GM12878 (cell line): Measurements from ENCODE around the gene ARL3. TPM values are rescaled to one million over a fixed set of nuclear protein-coding genes. Genes with fewer than 3 reads are reported as not detected.

ENCODE experiments used
- BMI1 ChIP-seq: fragments of 450-650 bp; IDR thresholded peaks from 2 replicates; pipeline ENCODE4 v1.6.1; 2016; ENCODE audit warnings: mild to moderate bottlenecking, moderate library complexity, borderline replicate concordance
- CHD4 ChIP-seq: fragments of 200-600 bp; sonication (generic); IDR thresholded peaks from 2 replicates; pipeline ENCODE4 v1.6.1; 2016; ENCODE audit warnings: mild to moderate bottlenecking
- DPF2 ChIP-seq: fragments of 450-650 bp; IDR thresholded peaks from 2 replicates; pipeline ENCODE4 v1.6.1; 2017; ENCODE audit warnings: mild to moderate bottlenecking
- E2F4 ChIP-seq: IDR thresholded peaks from 2 replicates; pipeline ENCODE4 v1.6.1; 2012; ENCODE audit warnings: low read depth, low read length, improper control_type of control experiment
- E2F8 ChIP-seq: fragments of 450-650 bp; IDR thresholded peaks from 2 replicates; pipeline ENCODE4 v1.6.1; 2018; ENCODE audit warnings: mild to moderate bottlenecking, low read depth, moderate library complexity; ENCODE audit not compliant: partially characterized antibody
- EGR1 ChIP-seq, 2 experiments: IDR thresholded peaks; 1 replicate in 1 of 2; 2 replicates in 1 of 2; pipeline ENCODE4 v1.6.1; 2011 to 2012; ENCODE audit warnings: low read depth in 2 of 2, low read length in 2 of 2, borderline replicate concordance in 1 of 2, mild to moderate bottlenecking in 1 of 2, moderate library complexity in 1 of 2
- FOXK2 ChIP-seq: fragments of 450-650 bp; IDR thresholded peaks from 2 replicates; pipeline ENCODE4 v1.6.1; 2017; ENCODE audit warnings: mild to moderate bottlenecking, moderate library complexity
- GATAD2B ChIP-seq: fragments of 450-650 bp; conservative IDR thresholded peaks from 2 replicates; pipeline ENCODE4 v1.6.1; 2017; ENCODE audit warnings: low read depth, mild to moderate bottlenecking, moderate library complexity
- JUNB ChIP-seq: IDR thresholded peaks from 2 replicates; pipeline ENCODE4 v1.6.1; 2016; ENCODE audit warnings: antibody characterized with exemption, mild to moderate bottlenecking
- MEF2A ChIP-seq: IDR thresholded peaks from 2 replicates; pipeline ENCODE4 v1.6.1; 2011; ENCODE audit warnings: low read depth, mild to moderate bottlenecking, low read length, moderate library complexity; ENCODE audit not compliant: insufficient read depth
- MYB ChIP-seq: fragments of 150-350 bp; IDR thresholded peaks from 2 replicates; pipeline ENCODE4 v1.6.1; 2014; ENCODE audit warnings: mild to moderate bottlenecking, low read depth, low read length, borderline replicate concordance
- PAX8 ChIP-seq: fragments of 450-650 bp; IDR thresholded peaks from 2 replicates; pipeline ENCODE4 v1.6.1; 2017; ENCODE audit warnings: mild to moderate bottlenecking, moderate library complexity
- PML ChIP-seq: IDR thresholded peaks from 2 replicates; pipeline ENCODE4 v1.6.1; 2012; ENCODE audit warnings: low read length, inconsistent platforms
- POLR2AphosphoS5 ChIP-seq: IDR thresholded peaks from 2 replicates; pipeline ENCODE4 v1.6.1; 2011; ENCODE audit warnings: mild to moderate bottlenecking, low read length, inconsistent platforms
- RAD21 ChIP-seq: IDR thresholded peaks from 2 replicates; pipeline ENCODE4 v1.6.1; 2011; ENCODE audit warnings: mild to moderate bottlenecking, low read depth, low read length, moderate library complexity; ENCODE audit not compliant: insufficient read depth
- SKIL ChIP-seq: fragments of 450-650 bp; IDR thresholded peaks from 2 replicates; pipeline ENCODE4 v1.6.1; 2017; ENCODE audit warnings: mild to moderate bottlenecking, low read depth, inconsistent platforms; ENCODE audit not compliant: poor library complexity, severe bottlenecking
- SMAD5 ChIP-seq: IDR thresholded peaks from 2 replicates; pipeline ENCODE4 v1.6.1; 2016; ENCODE audit warnings: antibody characterized with exemption, low read depth
- USF2 ChIP-seq: IDR thresholded peaks from 2 replicates; pipeline ENCODE4 v1.6.1; 2011; ENCODE audit warnings: low read depth, low read length, improper control_type of control experiment, borderline replicate concordance
- WRNIP1 ChIP-seq: IDR thresholded peaks from 2 replicates; pipeline ENCODE4 v1.6.1; 2011; ENCODE audit warnings: low read depth, low read length, improper control_type of control experiment, borderline replicate concordance
- ZNF274 ChIP-seq: IDR thresholded peaks from one replicate; pipeline ENCODE4 v1.8.0; 2011; ENCODE audit not compliant: insufficient read length, insufficient read depth
- ZSCAN29 ChIP-seq: fragments of 450-650 bp; IDR thresholded peaks from 2 replicates; pipeline ENCODE4 v1.6.1; 2017; ENCODE audit warnings: mild to moderate bottlenecking, moderate library complexity
- polyA plus RNA-seq, 11 experiments: library from polyadenylated mRNA; depleted of rRNA in 4 of 11; unstranded in 6 of 11; stranded (reverse) in 5 of 11; fragments of >200 nt; fragmentation: Nextera tagmentation in 4 of 11; fragmentation: Illumina TruSeq in 1 of 11; extraction: Ambion mirVana in 4 of 11; extraction: Trizol in 1 of 11; gene quantifications; 1 replicate in 1 of 11; 2 replicates in 10 of 11; pipeline versions ENCODE4 v1.2.1 to v1.2.3, GENCODE V29; 2011 to 2016; ENCODE audit warnings: inconsistent platforms in 2 of 11, missing spikeins in 2 of 11, low read depth in 1 of 11
- total RNA-seq, 4 experiments: library from RNA; depleted of rRNA in 3 of 4; stranded (reverse); fragments of >200 nt in 3 of 4; fragmentation: Illumina TruSeq in 1 of 4; extraction: Trizol in 1 of 4; gene quantifications; 2 replicates each; pipeline versions ENCODE4 v1.2.1 to v1.2.3, GENCODE V29; 2013 to 2021
- TF ChIP-seq, protein P1 (sequence below): IDR thresholded peaks from 2 replicates; pipeline ENCODE4 v1.6.1; 2011; ENCODE audit warnings: low read depth, mild to moderate bottlenecking, low read length, moderate library complexity, borderline replicate concordance; ENCODE audit errors: extremely low read depth

The ARL3 gene
- total and polyA plus RNA-seq, 10 of the 15 experiments (the other 5 are each of a cell fraction or from before 2014, with no cell fraction given), result 4.9 to 26.1 (median 11.0) TPM

DNA sequence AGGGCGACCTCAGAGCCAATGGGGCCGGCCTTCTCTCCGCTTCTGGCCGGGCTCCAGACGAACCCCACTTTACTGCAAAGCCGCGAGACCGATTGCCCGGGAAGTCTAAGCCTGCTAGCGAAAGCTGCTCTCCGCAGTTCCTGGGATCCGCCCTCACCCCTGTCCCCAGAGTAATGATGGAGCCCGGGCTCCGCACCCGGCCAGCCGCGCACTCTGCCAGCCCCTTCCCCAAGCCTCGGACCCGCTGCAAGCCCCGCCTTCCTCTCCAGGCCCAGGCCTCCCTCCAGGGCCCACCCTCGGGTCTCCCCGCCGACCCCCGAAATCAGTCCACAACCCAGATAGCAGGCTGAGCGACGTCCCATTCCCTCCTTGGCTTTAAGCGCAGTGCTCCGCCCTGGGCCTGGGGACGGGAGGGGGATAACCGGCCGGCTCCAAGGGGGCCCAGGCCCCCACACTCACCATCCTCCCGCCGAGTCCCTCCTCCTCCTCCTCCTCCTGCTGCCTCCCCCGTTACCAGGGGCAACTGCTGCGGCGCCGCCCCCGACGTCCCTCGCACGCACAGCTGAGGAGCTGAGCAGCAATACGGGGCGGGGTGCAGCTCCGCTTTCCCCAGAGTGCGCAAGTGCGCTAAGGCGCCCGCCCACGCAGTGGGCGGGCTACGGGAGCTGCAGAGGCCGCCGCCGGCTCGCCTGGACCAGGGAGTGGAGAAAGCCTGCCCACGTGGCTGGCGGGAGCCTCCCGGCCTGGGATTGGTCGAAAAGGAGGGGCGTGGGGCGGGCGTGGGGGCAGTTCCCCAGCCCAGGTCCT, at the start of gene ARL3 (continued):
- TF ChIP-seq WRNIP1 (no peak), EGR1 (IDR thresholded peaks at IDR 0.05; ENCODE audit: borderline replicate concordance in 1 of 2, low read depth in 2 of 2, low read length in 2 of 2) (peak; percentile 65 to 100), GATAD2B (peak; percentile 91), E2F8 (no peak), SMAD5 (no peak), PAX8 (no peak), DPF2 (peak; percentile 58), PML (0 out of 2 replicates have a peak, but pooled peaks have one; percentile 32), CHD4 (no peak), SKIL (no peak), RAD21 (peak; percentile 20; the same call in 1 of the 2 replicates), USF2 (peak; percentile 77), MEF2A (no peak), POLR2AphosphoS5 (peak; percentile 13; the same call in 1 of the 2 replicates), E2F4 (peak; percentile 29; the same call in 1 of the 2 replicates), BMI1 (peak; percentile 97), FOXK2 (no peak), ZSCAN29 (no peak), MYB (no peak), ZNF274 (no peak), JUNB (no peak)
- TF ChIP-seq, protein P1, sequence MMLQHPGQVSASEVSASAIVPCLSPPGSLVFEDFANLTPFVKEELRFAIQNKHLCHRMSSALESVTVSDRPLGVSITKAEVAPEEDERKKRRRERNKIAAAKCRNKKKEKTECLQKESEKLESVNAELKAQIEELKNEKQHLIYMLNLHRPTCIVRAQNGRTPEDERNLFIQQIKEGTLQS, result no peak
